Measurements from ENCODE around the gene CMC2. TPM values are rescaled to one million over a fixed set of nuclear protein-coding genes. Genes with fewer than 3 reads are reported as not detected.

Gene CMC2
- total RNA-seq, 1 donor from 2014 or later, result 52.8 TPM

GRCh38 chr16:80958284-80958683 lies 48.4 kb downstream of the CMC2 start:
- H3K27me3 Mint-ChIP-seq (ENCODE audit: low read depth, unreplicated experiment), result no peaks in the 10 kb centered on the region
- no peaks in the 10 kb centered on the region for H3K4me1 Mint-ChIP-seq (ENCODE audit: low read depth, unreplicated experiment)
- H3K27me3 ChIP-seq (ENCODE audit: insufficient read depth, low read length), result no peaks in the 10 kb centered on the region
- H3K4me2 ChIP-seq (ENCODE audit: low read length), result no peak overlapping the region
- H3K9me3 ChIP-seq (ENCODE audit: insufficient read depth, low read depth, low read length), result peaks cover 6% of the 10 kb centered on the region
- H3K9ac ChIP-seq (ENCODE audit: low read length), result no peak overlapping the region
- H4K20me1 ChIP-seq (ENCODE audit: insufficient read depth, low read length), result no peaks in the 10 kb centered on the region
- H3K4me3 ChIP-seq (ENCODE audit: insufficient read depth, low read depth, low read length), result no peak overlapping the region
- peaks cover 9% of the 10 kb centered on the region for H3K36me3 Mint-ChIP-seq (ENCODE audit: low read depth, unreplicated experiment)
- FAIRE-seq (no peak), DNase-seq (ENCODE audit: low read depth) (no peak)
- no peak overlapping the region for H2AFZ ChIP-seq (ENCODE audit: low read depth, low read length)
- no peaks in the 10 kb centered on the region for H3K36me3 ChIP-seq (ENCODE audit: insufficient read depth, low read length)
- H3K27ac Mint-ChIP-seq (ENCODE audit: unreplicated experiment), result no peak overlapping the region
- H3K4me3 Mint-ChIP-seq (ENCODE audit: unreplicated experiment), result no peak overlapping the region
- no peak overlapping the region for H3K27ac ChIP-seq (ENCODE audit: low read depth, low read length)
- no peaks in the 10 kb centered on the region for H3K4me1 ChIP-seq (ENCODE audit: insufficient read depth, low read length)
- H3K9me3 Mint-ChIP-seq (ENCODE audit: unreplicated experiment), result peaks cover 28% of the 10 kb centered on the region
- no peak for TF ChIP-seq EZH2 (IDR thresholded peaks at IDR 0.05; ENCODE audit: insufficient read depth, low read length)
- TF ChIP-seq, protein P1, sequence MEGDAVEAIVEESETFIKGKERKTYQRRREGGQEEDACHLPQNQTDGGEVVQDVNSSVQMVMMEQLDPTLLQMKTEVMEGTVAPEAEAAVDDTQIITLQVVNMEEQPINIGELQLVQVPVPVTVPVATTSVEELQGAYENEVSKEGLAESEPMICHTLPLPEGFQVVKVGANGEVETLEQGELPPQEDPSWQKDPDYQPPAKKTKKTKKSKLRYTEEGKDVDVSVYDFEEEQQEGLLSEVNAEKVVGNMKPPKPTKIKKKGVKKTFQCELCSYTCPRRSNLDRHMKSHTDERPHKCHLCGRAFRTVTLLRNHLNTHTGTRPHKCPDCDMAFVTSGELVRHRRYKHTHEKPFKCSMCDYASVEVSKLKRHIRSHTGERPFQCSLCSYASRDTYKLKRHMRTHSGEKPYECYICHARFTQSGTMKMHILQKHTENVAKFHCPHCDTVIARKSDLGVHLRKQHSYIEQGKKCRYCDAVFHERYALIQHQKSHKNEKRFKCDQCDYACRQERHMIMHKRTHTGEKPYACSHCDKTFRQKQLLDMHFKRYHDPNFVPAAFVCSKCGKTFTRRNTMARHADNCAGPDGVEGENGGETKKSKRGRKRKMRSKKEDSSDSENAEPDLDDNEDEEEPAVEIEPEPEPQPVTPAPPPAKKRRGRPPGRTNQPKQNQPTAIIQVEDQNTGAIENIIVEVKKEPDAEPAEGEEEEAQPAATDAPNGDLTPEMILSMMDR (IDR thresholded peaks at IDR 0.05; ENCODE audit: insufficient read depth, low read depth, low read length), result no peak
- no peaks in the 10 kb centered on the region for H3K79me2 ChIP-seq (ENCODE audit: insufficient read depth, low read length)

DNA sequence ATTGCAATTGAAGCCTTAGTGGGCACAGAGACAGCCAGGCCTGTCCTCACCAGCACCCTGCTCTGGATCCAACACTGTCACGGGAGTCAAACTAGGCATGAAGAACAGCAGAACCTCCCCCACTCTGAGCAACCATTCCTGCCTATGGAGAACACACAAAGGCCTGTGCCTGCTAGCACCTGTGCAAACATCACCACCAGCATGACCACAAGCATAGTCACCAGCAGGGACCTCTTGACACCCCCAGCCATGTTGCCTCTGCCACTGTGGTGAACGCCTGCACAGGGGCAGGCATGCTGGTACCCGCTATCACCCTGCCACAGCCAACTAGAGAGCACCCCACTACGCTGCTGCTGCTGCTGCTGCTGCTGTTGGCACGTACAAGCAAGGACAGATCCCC lies 51.7 kb downstream of the CMC2 start:
- no peak for FAIRE-seq
- H3K27me3 ChIP-seq (ENCODE audit: insufficient read depth, low read length), result no peaks in the 10 kb centered on the region
- Mint-ChIP-seq H3K27me3 (ENCODE audit: low read depth, unreplicated experiment) (no peaks in the 10 kb centered on the region), H3K4me3 (ENCODE audit: unreplicated experiment) (no peak overlapping the region), H3K36me3 (ENCODE audit: low read depth, unreplicated experiment) (peaks cover 4% of the 10 kb centered on the region), H3K4me1 (ENCODE audit: low read depth, unreplicated experiment) (no peaks in the 10 kb centered on the region), H3K9me3 (ENCODE audit: unreplicated experiment) (peaks cover 19% of the 10 kb centered on the region), H3K27ac (ENCODE audit: unreplicated experiment) (no peak overlapping the region)
- H2AFZ ChIP-seq (ENCODE audit: low read depth, low read length), result no peak overlapping the region
- no peak overlapping the region for H3K4me3 ChIP-seq (ENCODE audit: insufficient read depth, low read depth, low read length)
- H3K79me2 ChIP-seq (ENCODE audit: insufficient read depth, low read length), result no peaks in the 10 kb centered on the region
- H3K4me2 ChIP-seq (ENCODE audit: low read length), result no peak overlapping the region
- H3K27ac ChIP-seq (ENCODE audit: low read depth, low read length), result no peak overlapping the region
- no peaks in the 10 kb centered on the region for H3K4me1 ChIP-seq (ENCODE audit: insufficient read depth, low read length)
- no peak for DNase-seq (ENCODE audit: low read depth)
- TF ChIP-seq, protein P1 (IDR thresholded peaks at IDR 0.05; ENCODE audit: insufficient read depth, low read depth, low read length), result no peak
- no peak for TF ChIP-seq EZH2 (IDR thresholded peaks at IDR 0.05; ENCODE audit: insufficient read depth, low read length)
- H3K36me3 ChIP-seq (ENCODE audit: insufficient read depth, low read length), result no peaks in the 10 kb centered on the region
- no peaks in the 10 kb centered on the region for H4K20me1 ChIP-seq (ENCODE audit: insufficient read depth, low read length)
- H3K9ac ChIP-seq (ENCODE audit: low read length), result no peak overlapping the region
- peaks cover 9% of the 10 kb centered on the region for H3K9me3 ChIP-seq (ENCODE audit: insufficient read depth, low read depth, low read length)

- Histone ChIP-seq H3K4me1 (ENCODE audit: insufficient read depth, low read length) (no peaks in the 10 kb centered on the region), H3K79me2 (ENCODE audit: insufficient read depth, low read length) (no peaks in the 10 kb centered on the region), H3K4me3 (ENCODE audit: insufficient read depth, low read depth, low read length) (no peak overlapping the region), H3K36me3 (ENCODE audit: insufficient read depth, low read length) (no peaks in the 10 kb centered on the region), H3K27me3 (ENCODE audit: insufficient read depth, low read length) (no peaks in the 10 kb centered on the region), H4K20me1 (ENCODE audit: insufficient read depth, low read length) (no peaks in the 10 kb centered on the region), H2AFZ (ENCODE audit: low read depth, low read length) (no peak overlapping the region), H3K27ac (ENCODE audit: low read depth, low read length) (no peak overlapping the region), H3K9ac (ENCODE audit: low read length) (no peak overlapping the region), H3K4me2 (ENCODE audit: low read length) (no peak overlapping the region), H3K9me3 (ENCODE audit: insufficient read depth, low read depth, low read length) (peaks cover 3% of the 10 kb centered on the region)
- DNase-seq (ENCODE audit: low read depth) (no peak), FAIRE-seq (no peak)
- Mint-ChIP-seq H3K27me3 (ENCODE audit: low read depth, unreplicated experiment) (peaks cover 6% of the 10 kb centered on the region), H3K4me1 (ENCODE audit: low read depth, unreplicated experiment) (no peaks in the 10 kb centered on the region), H3K9me3 (ENCODE audit: unreplicated experiment) (no peaks in the 10 kb centered on the region), H3K36me3 (ENCODE audit: low read depth, unreplicated experiment) (no peaks in the 10 kb centered on the region), H3K4me3 (ENCODE audit: unreplicated experiment) (no peak overlapping the region), H3K27ac (ENCODE audit: unreplicated experiment) (no peak overlapping the region)
- TF ChIP-seq, protein P1 (IDR thresholded peaks at IDR 0.05; ENCODE audit: insufficient read depth, low read depth, low read length), result peak; percentile 45
- TF ChIP-seq EZH2 (IDR thresholded peaks at IDR 0.05; ENCODE audit: insufficient read depth, low read length), result no peak
These were observed 57.7 kb downstream of the CMC2 start for GRCh38 chr16:80948886-80949493.
